ENCODE data around the gene SH3RF1.

- TF ChIP-seq CTCF (IDR thresholded peaks at IDR 0.05; ENCODE audit: low read depth, low read length), result no peak
- TF ChIP-seq EZH2phosphoT487 (IDR thresholded peaks at IDR 0.05; ENCODE audit: low read depth), result no peak
These were observed 111.1 kb downstream of the SH3RF1 start for GRCh38 chr4:169159624-169160171.
